SK-N-SH treated with all-trans-retinoic acid at 6 μM for 48 hours (cell line): ENCODE results near the gene MTMR6.

Experiments
- ARNTL ChIP-seq: fragments of 450-650 bp; formaldehyde crosslinking; IDR thresholded peaks from 2 replicates; pipeline ENCODE4 v1.5.0; 2020; ENCODE audit warnings: low read depth, mild to moderate bottlenecking, moderate library complexity, borderline replicate concordance
- BACH2 ChIP-seq: fragments of 250-450 bp; sonication (Bioruptor Pico); IDR thresholded peaks from 2 replicates; pipeline ENCODE4 v1.9.0; 2021; ENCODE audit warnings: mild to moderate bottlenecking, borderline replicate concordance
- GLIS3 ChIP-seq: fragments of 250-450 bp; sonication (Bioruptor Pico); IDR thresholded peaks from 2 replicates; pipeline ENCODE4 v1.5.0; 2020; ENCODE audit warnings: mild to moderate bottlenecking, moderate library complexity
- PATZ1 ChIP-seq: fragments of 250-450 bp; sonication (Bioruptor Pico); IDR thresholded peaks from 2 replicates; pipeline ENCODE4 v1.8.0; 2020; ENCODE audit warnings: mild to moderate bottlenecking, moderate library complexity, borderline replicate concordance
- ZFP3 ChIP-seq: fragments of 250-450 bp; sonication (Bioruptor Pico); IDR thresholded peaks from 2 replicates; pipeline ENCODE4 v1.5.0; 2020; ENCODE audit warnings: mild to moderate bottlenecking, moderate library complexity
- ZNF565 ChIP-seq: fragments of 450-650 bp; formaldehyde crosslinking; conservative IDR thresholded peaks from 2 replicates; pipeline ENCODE4 v1.5.0; 2020; ENCODE audit warnings: low read depth, mild to moderate bottlenecking, moderate library complexity

- TF ChIP-seq ZFP3 (CRISPR knock-in tag) = no peak
- no peak for TF ChIP-seq PATZ1 (CRISPR knock-in tag)
- no peak for TF ChIP-seq GLIS3 (CRISPR knock-in tag)
- TF ChIP-seq BACH2 (CRISPR knock-in tag) = no peak
- no peak for TF ChIP-seq ZNF565 (CRISPR knock-in tag)
- TF ChIP-seq ARNTL (CRISPR knock-in tag) = no peak
Measured at GRCh38 chr13:25319771-25320170, 32.5 kb upstream of the MTMR6 start.
